ENCODE data around the gene RNF183. TPM values are rescaled to one million over a fixed set of nuclear protein-coding genes. Genes with fewer than 3 reads are reported as not detected.

Gene RNF183
- total and polyA plus RNA-seq, 8 donors = 0.14 to 1.5 (median 0.16) TPM; not detected in 1

GRCh38 chr9:113301548-113301947, 1.6 kb downstream of the RNF183 start:
- Histone ChIP-seq H3K4me3 (no peak overlapping the region), H3K9me3 (no peaks in the 10 kb centered on the region), H3K36me3 (no peaks in the 10 kb centered on the region), H3K4me1 (no peaks in the 10 kb centered on the region), H3K27ac (no peak overlapping the region), H3K27me3 (no peaks in the 10 kb centered on the region)
- no peak for TF ChIP-seq CTCF (IDR thresholded peaks at IDR 0.05)
- no peak for ATAC-seq
- WGBS, 2 donors = 76 to 86% methylated on average over 8 of the region's 8 CpGs
- FAIRE-seq = no peak
- DNase-seq = no peak
- intact Hi-C loops (cut with DNase I) = loop anchor here in 1 of 3 donors (10.0 kb wide), 1 partner anchor 103 kb away; the partner anchor contains the start of gene ALAD

GRCh38 chr9:113299800-113300292, 3.3 kb downstream of the RNF183 start:
- no peak overlapping the region for H3K27ac ChIP-seq
- DNase-seq = peak in 2 of 6 donors; percentile 20 to 28
- peak; percentile 53 to 74 (median 70) for ATAC-seq
- H3K4me3 ChIP-seq = no peak overlapping the region
- intact Hi-C loops (cut with DNase I) = loop anchor here in 1 of 3 donors (10.0 kb wide), 1 partner anchor 105 kb away; the partner anchor contains the start of gene ALAD
- H3K9me3 ChIP-seq = no peaks in the 10 kb centered on the region
- no peak for TF ChIP-seq CTCF (IDR thresholded peaks at IDR 0.05)
- no peaks in the 10 kb centered on the region for H3K4me1 ChIP-seq
- no peak for FAIRE-seq
- H3K27me3 ChIP-seq = no peaks in the 10 kb centered on the region
- no peaks in the 10 kb centered on the region for H3K36me3 ChIP-seq
- WGBS, 2 donors = 30 to 36% methylated on average over 8 of the region's 8 CpGs

- no peaks in the 10 kb centered on the region for H3K36me3 ChIP-seq
- no peaks in the 10 kb centered on the region for H3K27me3 ChIP-seq
- ATAC-seq (peak in 2 of 4 donors; percentile 48 to 52), DNase-seq (peak in 1 of 6 donors; percentile 54), FAIRE-seq (no peak)
- no peaks in the 10 kb centered on the region for H3K4me1 ChIP-seq
- WGBS, 2 donors = 72 to 77% methylated on average over 15 of the region's 15 CpGs
- intact Hi-C loops (cut with DNase I) = no loop called here
- no peak overlapping the region for H3K27ac ChIP-seq
- H3K9me3 ChIP-seq = no peaks in the 10 kb centered on the region
- H3K4me3 ChIP-seq = no peak overlapping the region
- TF ChIP-seq CTCF (IDR thresholded peaks at IDR 0.05) = no peak
Measured at GRCh38 chr9:113298924-113299770, 4.0 kb downstream of the RNF183 start.

- no peak overlapping the region for H3K4me3 ChIP-seq
Measured at GRCh38 chr9:113298311-113298710, 4.9 kb downstream of the RNF183 start.

More at GRCh38 chr9:113298311-113298710, 4.9 kb downstream of the RNF183 start:
- intact Hi-C loops (cut with DNase I) = no loop called here
- Histone ChIP-seq H3K4me1 (no peaks in the 10 kb centered on the region), H3K36me3 (no peaks in the 10 kb centered on the region), H3K9me3 (no peaks in the 10 kb centered on the region), H3K27ac (no peak overlapping the region), H3K27me3 (no peaks in the 10 kb centered on the region)
- no peak for FAIRE-seq
- ATAC-seq = no peak
- TF ChIP-seq CTCF (IDR thresholded peaks at IDR 0.05) = no peak
- DNase-seq = no peak
- WGBS, 2 donors = 72 to 84% methylated on average over 8 of the region's 8 CpGs
